Neutrophil (primary cell): ENCODE data around the gene BBS12.

Source experiments
- H3K27ac ChIP-seq: fragments of 200-600 bp; sonication (generic); 2 replicates; pipeline ENCODE4 v1.5.1; 2016; ENCODE audit warnings: mild to moderate bottlenecking, moderate library complexity
- H3K27me3 ChIP-seq: fragments of 200-600 bp; sonication (generic); 2 replicates; pipeline ENCODE4 v1.6.0; 2016; ENCODE audit warnings: mild to moderate bottlenecking
- H3K36me3 ChIP-seq: fragments of 200-600 bp; sonication (generic); 2 replicates; pipeline ENCODE4 v1.5.1; 2017
- H3K4me1 ChIP-seq, 2 experiments: fragments of 200-600 bp in 1 of 2; sonication (generic) in 1 of 2; 1 replicate in 1 of 2; 2 replicates in 1 of 2; pipeline versions ENCODE4 v1.5.1 to v1.6.1; 2013 to 2016; ENCODE audit warnings: low read depth in 1 of 2, low read length in 1 of 2, mild to moderate bottlenecking in 1 of 2, moderate library complexity in 1 of 2; ENCODE audit not compliant: control insufficient read depth in 1 of 2, insufficient read depth in 1 of 2
- H3K4me3 ChIP-seq, 2 experiments: fragments of 200-600 bp in 1 of 2; sonication (generic) in 1 of 2; 1 replicate in 1 of 2; 2 replicates in 1 of 2; pipeline ENCODE4 v1.5.1; 2013 to 2016; ENCODE audit warnings: low read depth in 1 of 2, low read length in 1 of 2, mild to moderate bottlenecking in 1 of 2, moderate library complexity in 1 of 2
- H3K9me3 ChIP-seq: fragments of 200-600 bp; sonication (generic); 2 replicates; pipeline ENCODE4 v1.5.1; 2016
- CTCF ChIP-seq: fragments of 200-600 bp; sonication (generic); IDR thresholded peaks from 2 replicates; pipeline ENCODE4 v1.5.1; 2016; ENCODE audit warnings: antibody characterized with exemption

BBS12 gene

GRCh38 chr4:122764821-122765215 lies 32.3 kb downstream of the BBS12 start:
- Histone ChIP-seq H3K4me3 (no peak overlapping the region), H3K27me3 (no peaks in the 10 kb centered on the region), H3K4me1 (peaks cover 23 to 34% of the 10 kb centered on the region in 2 experiments), H3K36me3 (no peaks in the 10 kb centered on the region), H3K9me3 (no peaks in the 10 kb centered on the region), H3K27ac (no peak overlapping the region)
- no peak for TF ChIP-seq CTCF

GRCh38 chr4:122765692-122766352 lies 33.3 kb downstream of the BBS12 start:
- Histone ChIP-seq H3K4me1 (peaks cover 23 to 34% of the 10 kb centered on the region in 2 experiments), H3K36me3 (no peaks in the 10 kb centered on the region), H3K27me3 (no peaks in the 10 kb centered on the region), H3K4me3 (no peak overlapping the region), H3K27ac (no peak overlapping the region), H3K9me3 (no peaks in the 10 kb centered on the region)
- TF ChIP-seq CTCF = no peak

GRCh38 chr4:122766353-122766705 lies 33.8 kb downstream of the BBS12 start:
- Histone ChIP-seq H3K27me3 (no peaks in the 10 kb centered on the region), H3K4me1 (peaks cover 23 to 34% of the 10 kb centered on the region in 2 experiments), H3K4me3 (no peak overlapping the region), H3K9me3 (no peaks in the 10 kb centered on the region), H3K36me3 (no peaks in the 10 kb centered on the region), H3K27ac (no peak overlapping the region)
- no peak for TF ChIP-seq CTCF

- Histone ChIP-seq H3K27ac (no peak overlapping the region), H3K4me1 (peaks cover 23 to 34% of the 10 kb centered on the region in 2 experiments), H3K4me3 (no peak overlapping the region), H3K36me3 (no peaks in the 10 kb centered on the region), H3K27me3 (no peaks in the 10 kb centered on the region), H3K9me3 (no peaks in the 10 kb centered on the region)
- TF ChIP-seq CTCF = no peak
Observed at GRCh38 chr4:122766950-122767349, 34.4 kb downstream of the BBS12 start.

- no peak overlapping the region for H3K27ac ChIP-seq
- H3K4me1 ChIP-seq = peaks cover 20 to 26% of the 10 kb centered on the region in 2 experiments
- no peak overlapping the region for H3K4me3 ChIP-seq
- no peaks in the 10 kb centered on the region for H3K36me3 ChIP-seq
- TF ChIP-seq CTCF = no peak
- H3K27me3 ChIP-seq = no peaks in the 10 kb centered on the region
- no peaks in the 10 kb centered on the region for H3K9me3 ChIP-seq
Observed at GRCh38 chr4:122771724-122772123, 39.2 kb downstream of the BBS12 start.
